Measurements from ENCODE around the gene SEL1L3.

DNA sequence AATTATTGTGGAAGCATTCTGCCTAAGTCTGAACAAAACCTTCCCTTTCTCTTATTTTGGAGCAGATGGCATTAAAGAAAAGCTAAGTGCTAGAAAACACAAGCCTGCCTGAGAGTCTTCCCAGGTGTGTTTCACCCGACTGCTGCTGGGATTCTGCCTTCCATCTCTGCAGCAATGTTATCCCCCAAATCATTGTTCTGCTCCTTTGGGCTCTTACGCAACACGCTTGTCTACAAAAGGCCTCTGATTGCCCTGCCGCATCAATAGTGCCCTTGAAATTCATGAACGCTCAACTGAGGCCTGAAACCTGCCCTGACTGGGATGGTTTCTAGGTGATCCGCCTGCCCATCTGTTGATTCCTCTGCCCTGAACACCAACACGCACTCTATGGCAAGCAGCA, 80.3 kb downstream of the SEL1L3 start:
- TF ChIP-seq, protein P1, sequence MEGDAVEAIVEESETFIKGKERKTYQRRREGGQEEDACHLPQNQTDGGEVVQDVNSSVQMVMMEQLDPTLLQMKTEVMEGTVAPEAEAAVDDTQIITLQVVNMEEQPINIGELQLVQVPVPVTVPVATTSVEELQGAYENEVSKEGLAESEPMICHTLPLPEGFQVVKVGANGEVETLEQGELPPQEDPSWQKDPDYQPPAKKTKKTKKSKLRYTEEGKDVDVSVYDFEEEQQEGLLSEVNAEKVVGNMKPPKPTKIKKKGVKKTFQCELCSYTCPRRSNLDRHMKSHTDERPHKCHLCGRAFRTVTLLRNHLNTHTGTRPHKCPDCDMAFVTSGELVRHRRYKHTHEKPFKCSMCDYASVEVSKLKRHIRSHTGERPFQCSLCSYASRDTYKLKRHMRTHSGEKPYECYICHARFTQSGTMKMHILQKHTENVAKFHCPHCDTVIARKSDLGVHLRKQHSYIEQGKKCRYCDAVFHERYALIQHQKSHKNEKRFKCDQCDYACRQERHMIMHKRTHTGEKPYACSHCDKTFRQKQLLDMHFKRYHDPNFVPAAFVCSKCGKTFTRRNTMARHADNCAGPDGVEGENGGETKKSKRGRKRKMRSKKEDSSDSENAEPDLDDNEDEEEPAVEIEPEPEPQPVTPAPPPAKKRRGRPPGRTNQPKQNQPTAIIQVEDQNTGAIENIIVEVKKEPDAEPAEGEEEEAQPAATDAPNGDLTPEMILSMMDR (IDR thresholded peaks at IDR 0.05; ENCODE audit: extremely low read depth in 1 of 2, insufficient read depth in 1 of 2, low read depth in 1 of 2, low read length in 2 of 2): no peak
- TF ChIP-seq POLR2A (IDR thresholded peaks at IDR 0.05; ENCODE audit: low read depth, low read length) (no peak), POLR2AphosphoS5 (IDR thresholded peaks at IDR 0.05; ENCODE audit: insufficient read depth, low read depth, low read length) (no peak), EZH2 (IDR thresholded peaks at IDR 0.05; ENCODE audit: borderline replicate concordance, low read depth, low read length, severe bottlenecking) (no peak), MYC (IDR thresholded peaks at IDR 0.05; ENCODE audit: low read depth, low read length) (no peak)
- TF ChIP-seq, protein P2, sequence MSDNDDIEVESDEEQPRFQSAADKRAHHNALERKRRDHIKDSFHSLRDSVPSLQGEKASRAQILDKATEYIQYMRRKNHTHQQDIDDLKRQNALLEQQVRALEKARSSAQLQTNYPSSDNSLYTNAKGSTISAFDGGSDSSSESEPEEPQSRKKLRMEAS (IDR thresholded peaks at IDR 0.05; ENCODE audit: insufficient read depth, insufficient read length): no peak

Data from endothelial cell of umbilical vein (primary cell).